Measurements from ENCODE around the gene EBF3.

DNA sequence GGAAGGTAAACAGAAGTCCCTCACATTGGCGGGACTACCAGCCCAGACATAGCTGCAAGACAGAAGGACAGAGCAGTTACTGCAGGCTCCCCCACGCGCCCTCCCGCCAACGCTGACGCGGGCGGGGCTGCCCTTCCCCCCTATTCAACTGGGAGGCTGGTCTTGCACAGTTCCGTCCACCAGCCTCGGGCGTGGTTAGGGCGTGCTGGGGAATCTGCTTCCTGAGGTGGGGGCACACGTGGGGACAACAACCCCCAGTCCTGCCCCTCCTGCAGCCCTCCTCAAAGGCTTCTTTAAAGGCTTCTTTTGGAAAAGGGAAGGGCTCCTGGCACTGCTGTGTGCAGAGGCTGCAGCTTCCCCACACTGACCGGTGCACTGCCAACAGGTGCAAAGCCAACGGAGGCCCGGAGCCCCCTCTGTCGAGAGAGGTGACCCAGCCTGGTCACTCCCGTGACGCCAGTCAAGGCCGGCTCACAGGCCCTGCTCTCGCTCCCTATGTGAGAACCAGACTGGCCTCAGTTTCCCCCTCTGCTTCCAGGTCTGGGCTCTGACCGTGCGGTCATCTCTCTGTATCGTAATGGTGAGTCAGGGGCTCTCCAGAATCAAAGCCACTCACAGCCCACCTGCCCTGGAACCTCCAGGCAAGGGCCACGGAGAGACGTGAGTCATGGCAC is 126.0 kb downstream of the EBF3 start:
- TF ChIP-seq, protein P1, sequence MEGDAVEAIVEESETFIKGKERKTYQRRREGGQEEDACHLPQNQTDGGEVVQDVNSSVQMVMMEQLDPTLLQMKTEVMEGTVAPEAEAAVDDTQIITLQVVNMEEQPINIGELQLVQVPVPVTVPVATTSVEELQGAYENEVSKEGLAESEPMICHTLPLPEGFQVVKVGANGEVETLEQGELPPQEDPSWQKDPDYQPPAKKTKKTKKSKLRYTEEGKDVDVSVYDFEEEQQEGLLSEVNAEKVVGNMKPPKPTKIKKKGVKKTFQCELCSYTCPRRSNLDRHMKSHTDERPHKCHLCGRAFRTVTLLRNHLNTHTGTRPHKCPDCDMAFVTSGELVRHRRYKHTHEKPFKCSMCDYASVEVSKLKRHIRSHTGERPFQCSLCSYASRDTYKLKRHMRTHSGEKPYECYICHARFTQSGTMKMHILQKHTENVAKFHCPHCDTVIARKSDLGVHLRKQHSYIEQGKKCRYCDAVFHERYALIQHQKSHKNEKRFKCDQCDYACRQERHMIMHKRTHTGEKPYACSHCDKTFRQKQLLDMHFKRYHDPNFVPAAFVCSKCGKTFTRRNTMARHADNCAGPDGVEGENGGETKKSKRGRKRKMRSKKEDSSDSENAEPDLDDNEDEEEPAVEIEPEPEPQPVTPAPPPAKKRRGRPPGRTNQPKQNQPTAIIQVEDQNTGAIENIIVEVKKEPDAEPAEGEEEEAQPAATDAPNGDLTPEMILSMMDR (IDR thresholded peaks at IDR 0.05): no peak
- no peak for TF ChIP-seq POLR2A (IDR thresholded peaks at IDR 0.05)
